OCI-LY7 (cell line): Measurements from ENCODE around the gene MAPRE3. TPM values are rescaled to one million over a fixed set of nuclear protein-coding genes. Genes with fewer than 3 reads are reported as not detected.

Source experiments
- BruUV-seq: library from RNA; stranded (reverse); fragments of 400-500 nt; replicated peaks from 2 replicates; lab custom pipeline; 2021; lab: Mats Ljungman, UMichigan
- CTCF ChIA-PET: fragments of 300-600 bp; sonication (Branson Sonifier 250); formaldehyde crosslinking; loops from one replicate; lab custom pipeline; 2022; ENCODE audit warnings: antibody characterized with exemption; ENCODE audit not compliant: unreplicated experiment; lab: Charles Lee
- POLR2A ChIA-PET: fragments of 300-600 bp; sonication (Branson Sonifier 250); formaldehyde crosslinking; loops from one replicate; lab custom pipeline; 2022; ENCODE audit warnings: antibody characterized with exemption; lab: Charles Lee
- DNase-seq: peaks from one replicate; pipeline ENCODE4 v3.0.0-alpha.2; 2015; ENCODE audit warnings: low spot score
- H2AFZ ChIP-seq: fragments of 200-600 bp; sonication (generic), shearing (Covaris generic); 2 replicates; pipeline ENCODE4 v1.6.1; 2014; ENCODE audit warnings: mild to moderate bottlenecking, antibody characterized with exemption, low read length, moderate library complexity
- H3K27ac ChIP-seq: fragments of 200-600 bp; sonication (generic); 2 replicates; pipeline ENCODE4 v1.5.1; 2014; ENCODE audit warnings: mixed run types, low read depth, mild to moderate bottlenecking, moderate library complexity, low read length, inconsistent platforms; ENCODE audit not compliant: poor library complexity, severe bottlenecking
- H3K36me3 ChIP-seq: fragments of 200-600 bp; sonication (generic); 2 replicates; pipeline ENCODE4 v1.6.1; 2014; ENCODE audit warnings: mild to moderate bottlenecking, antibody characterized with exemption, low read length, moderate library complexity, mixed read lengths; ENCODE audit not compliant: insufficient read depth
- H3K4me1 ChIP-seq: fragments of 200-600 bp; sonication (generic); 2 replicates; pipeline ENCODE4 v1.5.1; 2014; ENCODE audit warnings: mild to moderate bottlenecking, low read length; ENCODE audit not compliant: insufficient read depth, poor library complexity, severe bottlenecking
- H3K4me2 ChIP-seq: fragments of 200-600 bp; sonication (generic); 2 replicates; pipeline ENCODE4 v1.6.1; 2014; ENCODE audit warnings: mild to moderate bottlenecking, low read length
- H3K4me3 ChIP-seq: fragments of 200-600 bp; sonication (generic); 2 replicates; pipeline ENCODE4 v1.5.1; 2014; ENCODE audit warnings: mild to moderate bottlenecking, low read depth, low read length; ENCODE audit not compliant: poor library complexity, severe bottlenecking
- H3K79me2 ChIP-seq: fragments of 200-600 bp; sonication (generic); 2 replicates; pipeline ENCODE4 v1.6.1; 2016; ENCODE audit warnings: low read depth, mild to moderate bottlenecking, low read length, moderate library complexity, mixed read lengths; ENCODE audit not compliant: insufficient read depth
- H3K9me2 ChIP-seq: fragments of 200-600 bp; sonication (generic); 2 replicates; pipeline ENCODE4 v1.6.1; 2016; ENCODE audit warnings: mild to moderate bottlenecking, low read length, mixed read lengths; ENCODE audit not compliant: insufficient read depth
- H3K9me3 ChIP-seq: fragments of 200-600 bp; sonication (generic); 2 replicates; pipeline ENCODE4 v1.6.1; 2014; ENCODE audit warnings: mild to moderate bottlenecking, mixed run types, low read length, mixed read lengths
- H4K20me1 ChIP-seq: fragments of 200-600 bp; sonication (generic); 2 replicates; pipeline ENCODE4 v1.6.1; 2014; ENCODE audit warnings: mild to moderate bottlenecking, antibody characterized with exemption, low read length, moderate library complexity, mixed read lengths; ENCODE audit not compliant: insufficient read depth
- CTCF ChIP-seq: fragments of 200-600 bp; sonication (generic); conservative IDR thresholded peaks from 2 replicates; pipeline ENCODE4 v1.5.1; 2014; ENCODE audit warnings: mild to moderate bottlenecking, antibody characterized with exemption, low read length, moderate library complexity, mixed read lengths
- EZH2phosphoT487 ChIP-seq: fragments of 200-600 bp; sonication (generic); IDR thresholded peaks from 2 replicates; pipeline ENCODE4 v1.6.1; 2018; ENCODE audit warnings: low read depth, borderline replicate concordance, mild to moderate bottlenecking, mixed run types, antibody characterized with exemption, low read length, moderate library complexity, mixed read lengths
- intact Hi-C: fragments of 100-400 bp; cut with micrococcal nuclease; formaldehyde crosslinking; loops from one replicate; pipeline ENCODE4 v1.10.0; 2022; ENCODE audit not compliant: unreplicated experiment
- total RNA-seq, 2 experiments: library from RNA; depleted of rRNA in 1 of 2; stranded (reverse); fragments of >200 nt in 1 of 2; shearing (Covaris generic) in 1 of 2; gene quantifications; 2 replicates each; pipeline ENCODE4 v1.2.3, GENCODE V29; 2014 to 2022

The MAPRE3 gene
- total RNA-seq, 2 experiments from 2014 or later = not detected

GRCh38 chr2:27025281-27025800, 54.9 kb downstream of the MAPRE3 start:
- ChIA-PET POLR2A (no interaction called here), CTCF (no interaction called here)
- H3K9me2 ChIP-seq = no peaks in the 10 kb centered on the region
- H3K27ac ChIP-seq = no peak overlapping the region
- no peaks in the 10 kb centered on the region for H3K4me1 ChIP-seq
- H3K79me2 ChIP-seq = no peaks in the 10 kb centered on the region
- H2AFZ ChIP-seq = no peak overlapping the region
- H3K9me3 ChIP-seq = no peaks in the 10 kb centered on the region
- BruUV-seq = no TSS peak
- TF ChIP-seq CTCF = no peak
- TF ChIP-seq EZH2phosphoT487 = no peak
- intact Hi-C loops = no loop called here
- H3K4me3 ChIP-seq = no peak overlapping the region
- no peak for DNase-seq
- no peaks in the 10 kb centered on the region for H3K36me3 ChIP-seq
- no peak overlapping the region for H3K4me2 ChIP-seq
- no peaks in the 10 kb centered on the region for H4K20me1 ChIP-seq

GRCh38 chr2:27025861-27026851, 55.7 kb downstream of the MAPRE3 start:
- H4K20me1 ChIP-seq = no peaks in the 10 kb centered on the region
- H3K9me3 ChIP-seq = no peaks in the 10 kb centered on the region
- no peak for TF ChIP-seq CTCF
- TF ChIP-seq EZH2phosphoT487 = no peak
- DNase-seq = no peak
- H3K27ac ChIP-seq = no peak overlapping the region
- no peaks in the 10 kb centered on the region for H3K4me1 ChIP-seq
- H2AFZ ChIP-seq = no peak overlapping the region
- no peaks in the 10 kb centered on the region for H3K79me2 ChIP-seq
- CTCF ChIA-PET = no interaction called here
- POLR2A ChIA-PET = interaction anchor here (0.6 kb wide), 1 partner anchor 503 kb away, joined by 5 read pairs; no protein-coding TSS in a partner anchor
- intact Hi-C loops = no loop called here
- H3K9me2 ChIP-seq = no peaks in the 10 kb centered on the region
- no TSS peak for BruUV-seq
- no peak overlapping the region for H3K4me3 ChIP-seq
- no peaks in the 10 kb centered on the region for H3K36me3 ChIP-seq
- H3K4me2 ChIP-seq = no peak overlapping the region
